Measurements from ENCODE around the gene POTEI.
"Not testable (repeated sequence)": the region's sequence is repeated elsewhere in the genome, so short reads cannot be mapped to it uniquely, and the experiment has no call there.

POTEI gene

DNA sequence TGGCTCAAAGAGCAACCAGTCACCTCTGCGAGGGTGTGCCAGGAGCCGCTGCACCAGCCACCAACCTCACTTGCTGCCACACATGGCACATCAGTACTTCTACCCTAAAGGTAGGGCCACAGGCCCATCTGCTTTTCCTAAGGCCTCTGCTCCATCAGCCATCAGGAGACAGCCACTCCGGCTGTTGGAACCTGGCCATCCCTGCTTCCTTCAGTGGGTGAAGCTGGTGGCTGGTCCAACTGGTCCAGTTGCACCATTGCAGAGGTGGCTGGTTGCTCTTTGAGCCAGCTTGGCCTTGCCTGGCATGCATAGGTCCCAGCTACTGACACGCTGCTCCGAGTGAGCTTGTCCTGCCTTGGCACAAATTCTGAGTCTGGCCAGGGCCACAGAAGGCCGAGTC, 53.7 kb downstream of the POTEI start:
- not testable (repeated sequence) for DNase-seq (ENCODE audit: low read depth in 2 of 2)

DNA sequence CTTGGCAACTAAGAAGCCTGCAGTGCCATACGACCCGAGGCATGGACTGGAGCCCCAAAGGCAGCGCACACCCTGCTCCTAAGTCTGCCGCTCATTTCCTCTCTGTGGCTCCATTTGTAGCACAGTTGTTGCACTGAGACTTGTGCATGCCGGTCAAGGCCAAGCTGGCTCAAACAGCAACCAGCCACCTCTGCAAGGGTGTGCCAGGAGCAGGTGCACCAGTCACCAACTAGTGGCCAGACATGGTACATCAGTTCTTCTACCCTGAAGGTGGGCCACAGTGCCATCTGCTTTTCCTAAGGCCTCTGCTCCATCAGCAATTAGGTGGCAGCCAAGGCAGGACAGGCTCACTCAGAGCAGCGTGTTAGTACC, 54.4 kb downstream of the POTEI start:
- not testable (repeated sequence) for DNase-seq (ENCODE audit: low read depth in 2 of 2)

DNA sequence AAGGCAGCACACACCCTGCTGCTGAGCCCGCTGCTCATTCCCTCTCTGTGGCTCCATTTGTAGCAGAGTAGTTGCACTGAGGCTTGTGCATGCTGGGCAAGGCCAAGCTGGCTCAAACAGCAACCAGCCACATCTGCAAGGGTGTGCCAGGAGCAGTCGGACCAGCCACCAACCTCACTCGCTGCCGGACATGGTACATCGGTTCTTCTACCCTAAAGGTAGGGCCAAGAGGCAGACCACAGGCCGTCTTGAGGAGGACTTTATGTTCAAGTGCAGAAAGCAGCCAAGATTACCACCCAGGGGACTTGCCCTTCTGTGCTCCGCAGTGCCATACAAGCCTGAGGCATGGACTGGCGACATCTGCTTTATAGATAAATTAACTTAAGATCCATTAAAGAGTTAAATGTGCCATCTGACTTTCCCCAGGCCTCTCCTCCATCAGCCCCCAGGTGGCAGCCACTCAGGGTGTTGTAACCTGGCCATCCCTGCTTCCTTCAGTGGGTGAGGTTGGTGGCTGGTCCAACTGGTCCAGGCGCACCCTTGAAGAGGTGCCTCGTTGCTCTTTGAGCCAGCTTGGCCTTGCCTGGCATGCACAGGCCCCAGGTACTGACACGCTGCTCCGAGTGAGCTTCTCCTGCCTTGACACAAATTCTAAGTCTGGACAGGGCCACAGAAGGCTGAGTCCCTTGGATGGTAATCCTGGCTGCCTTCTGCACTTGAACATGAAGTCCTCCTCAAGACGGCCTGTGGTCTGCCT, 55.0 kb downstream of the POTEI start:
- DNase-seq (ENCODE audit: low read depth in 2 of 2), result not testable (repeated sequence)

DNA sequence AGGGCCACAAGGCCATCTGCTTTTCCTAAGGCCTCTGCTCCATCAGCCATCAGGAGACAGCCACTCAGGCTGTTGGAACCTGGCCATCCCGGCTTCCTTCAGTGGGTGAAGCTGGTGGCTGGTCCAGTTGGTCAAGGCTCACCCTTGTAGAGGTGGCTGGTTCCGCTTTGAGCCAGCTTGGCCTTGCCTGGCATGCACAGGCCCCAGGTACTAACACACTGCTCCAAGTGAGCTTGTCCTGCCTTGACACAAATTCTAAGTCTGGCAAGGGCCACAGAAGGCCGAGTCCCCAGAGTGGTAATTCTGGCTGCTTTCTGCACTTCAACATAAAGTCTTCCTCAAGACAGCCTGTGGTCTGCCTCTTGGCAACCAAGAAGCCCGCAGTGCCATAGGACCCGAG, 56.2 kb downstream of the POTEI start:
- not testable (repeated sequence) for DNase-seq (ENCODE audit: low read depth in 2 of 2)

DNA sequence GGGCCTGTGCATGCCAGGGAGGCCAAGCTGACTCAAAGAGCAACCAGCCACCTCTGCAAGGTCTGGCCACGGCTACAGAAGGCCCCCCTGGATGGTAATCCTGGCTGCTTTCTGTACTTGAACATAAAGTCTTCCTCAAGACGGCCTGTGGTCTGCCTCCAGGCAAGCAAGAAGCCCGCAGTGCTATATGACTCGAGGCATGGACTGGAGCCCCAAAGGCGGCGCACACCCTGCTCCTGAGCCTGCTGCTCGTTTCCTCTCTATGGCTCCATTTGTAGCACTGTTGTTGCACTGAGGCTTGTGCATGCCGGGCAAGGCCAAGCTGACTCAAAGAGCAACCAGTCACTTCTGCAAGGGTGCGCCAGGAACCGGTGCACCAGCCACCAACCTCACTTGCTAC, 57.3 kb downstream of the POTEI start:
- not testable (repeated sequence) for DNase-seq (ENCODE audit: low read depth in 2 of 2)

DNA sequence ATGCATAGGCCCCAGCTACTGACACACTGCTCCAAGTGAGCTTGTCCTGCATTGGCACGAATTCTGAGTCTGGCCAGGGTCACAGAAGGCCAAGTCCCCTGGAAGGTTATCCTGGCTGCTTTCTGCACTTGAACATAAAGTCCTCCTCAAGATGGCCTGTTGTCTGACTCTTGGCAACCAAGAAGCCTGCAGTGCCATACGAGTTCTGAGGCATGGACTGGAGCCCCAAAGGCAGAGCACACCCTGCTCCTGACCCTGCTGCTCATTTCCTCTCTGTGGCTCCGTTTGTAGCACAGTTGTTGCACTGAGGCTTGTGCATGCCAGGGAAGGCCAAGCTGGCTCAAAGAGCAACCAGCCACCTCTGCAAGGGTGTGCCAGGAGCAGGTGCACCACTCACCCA, 57.9 kb downstream of the POTEI start:
- DNase-seq (ENCODE audit: low read depth in 2 of 2), result not testable (repeated sequence)

DNA sequence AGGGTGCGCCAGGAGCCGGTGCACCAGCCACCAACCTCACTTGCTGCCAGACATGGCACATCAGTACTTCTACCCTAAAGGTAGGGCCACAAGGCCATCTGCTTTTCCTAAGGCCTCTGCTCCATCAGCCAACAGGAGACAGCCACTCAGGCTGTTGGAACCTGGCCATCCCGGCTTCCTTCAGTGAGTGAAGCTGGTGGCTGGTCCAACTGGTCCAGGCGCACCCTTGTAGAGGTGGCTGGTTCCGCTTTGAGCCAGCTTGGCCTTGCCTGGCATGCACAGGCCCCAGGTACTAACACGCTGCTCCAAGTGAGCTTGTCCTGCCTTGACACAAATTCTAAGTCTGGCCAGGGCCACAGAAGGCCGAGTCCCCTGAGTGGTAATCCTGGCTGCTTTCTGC, 58.8 kb downstream of the POTEI start:
- not testable (repeated sequence) for DNase-seq (ENCODE audit: low read depth in 2 of 2)

DNA sequence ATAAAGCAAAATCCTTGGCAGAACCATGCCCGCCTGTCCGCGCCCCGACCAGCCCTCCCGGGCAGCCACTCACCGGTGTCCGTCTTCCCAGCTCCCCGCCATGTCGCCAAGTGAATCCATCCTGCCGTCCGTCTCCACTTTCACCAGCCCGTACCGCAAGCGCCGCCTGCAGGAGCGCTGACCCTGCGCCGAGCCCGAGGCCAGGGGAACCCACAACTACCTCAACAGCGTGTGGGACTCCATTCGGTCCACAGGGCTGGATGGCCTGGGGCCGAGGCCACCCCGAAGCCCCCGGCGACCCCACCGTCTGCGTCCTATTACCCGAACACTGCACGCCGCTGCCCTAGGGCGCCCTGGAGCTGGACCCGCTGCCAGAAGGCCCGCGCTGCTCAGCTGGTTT, 81.5 kb downstream of the POTEI start:
- not testable (repeated sequence) for DNase-seq (ENCODE audit: low read depth in 2 of 2)

DNA sequence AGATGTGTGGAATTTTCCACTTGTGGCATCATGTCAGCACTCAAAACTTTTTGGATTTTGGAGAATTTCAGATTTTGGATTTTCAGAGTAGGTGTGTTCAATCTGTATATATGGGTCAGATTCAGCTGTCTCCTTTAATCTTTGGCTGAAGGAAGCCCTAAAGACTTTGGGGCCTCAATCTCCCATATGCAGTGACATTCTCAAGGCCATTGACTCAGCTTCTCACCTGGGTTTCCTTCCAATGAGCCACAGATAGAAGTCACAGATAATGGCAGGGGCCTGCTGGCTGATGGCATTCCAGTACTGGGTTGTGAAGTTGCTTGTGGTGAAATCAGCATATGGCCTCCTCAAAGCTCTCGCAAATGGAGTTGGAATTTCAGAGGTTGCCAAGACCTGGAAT, 90.3 kb downstream of the POTEI start:
- not testable (repeated sequence) for DNase-seq (ENCODE audit: low read depth in 2 of 2)

DNA sequence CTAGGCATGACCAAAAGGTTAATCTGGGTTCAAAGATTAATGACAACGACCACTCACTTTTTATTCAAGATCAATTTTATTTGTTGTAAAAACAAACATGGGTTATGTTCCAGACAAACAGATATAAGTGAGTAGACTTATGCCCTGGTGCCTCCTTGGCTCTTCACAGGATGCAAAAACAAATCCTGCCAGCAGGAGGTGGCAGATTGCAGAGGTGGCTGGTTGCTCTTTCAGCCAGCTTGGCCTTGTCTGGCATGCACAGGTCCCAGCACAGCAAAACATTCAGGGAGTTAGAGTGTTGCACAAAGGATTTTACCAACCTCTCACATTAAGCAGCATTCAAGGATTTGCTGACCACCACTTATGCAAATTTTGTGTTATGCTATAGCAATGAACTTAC, 92.4 kb downstream of the POTEI start:
- not testable (repeated sequence) for DNase-seq (ENCODE audit: low read depth in 2 of 2)
